ENCODE data around the gene TXNDC2. TPM values are rescaled to one million over a fixed set of nuclear protein-coding genes. Genes with fewer than 3 reads are reported as not detected.

The TXNDC2 gene
- total and polyA plus RNA-seq, 9 of the 15 experiments (the other 6 are each of a cell fraction or from before 2014, with no cell fraction given) = 1.2 to 4.9 (median 2.3) TPM

DNA sequence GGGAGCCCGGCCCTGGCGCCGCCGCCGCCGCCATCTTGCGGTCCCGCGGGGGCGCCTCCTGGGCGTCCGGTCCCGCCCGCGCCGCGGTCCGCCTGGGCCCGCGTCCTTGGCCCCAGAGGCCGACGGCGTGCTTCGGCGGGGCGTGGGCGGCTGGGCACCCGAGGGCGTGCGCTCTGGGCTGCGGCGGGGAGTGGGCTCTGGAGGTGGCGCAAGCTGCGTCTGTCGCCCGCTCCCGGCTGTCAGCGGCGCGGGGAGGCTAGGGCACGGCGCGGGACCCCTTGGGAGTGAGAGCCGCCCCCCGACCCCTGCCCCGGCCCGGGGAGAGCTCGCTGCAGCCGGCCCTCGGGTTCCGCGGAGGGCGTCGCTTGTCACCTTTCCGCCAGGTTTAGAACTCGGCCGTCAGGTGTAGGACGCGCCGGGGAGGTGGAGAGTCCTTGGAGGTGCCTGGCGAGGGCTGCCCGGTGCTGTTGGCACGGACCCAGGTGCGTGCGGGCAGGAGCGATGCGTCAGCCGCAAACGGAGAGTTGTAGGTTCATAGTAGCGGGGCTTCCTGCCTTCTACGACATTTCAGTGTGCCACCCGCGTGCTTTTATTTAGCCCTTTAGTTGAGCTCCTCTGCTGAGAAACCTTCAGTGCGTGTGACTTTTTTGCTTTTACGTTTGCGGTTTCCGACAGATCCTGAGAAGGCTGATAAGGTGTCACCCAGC lies 29.0 kb downstream of the TXNDC2 start (continued):
- TF ChIP-seq NR2F6 (CRISPR knock-in tag; IDR thresholded peaks at IDR 0.05) (peak; percentile 75; the same call in 1 of the 2 replicates), RBM25 (IDR thresholded peaks at IDR 0.05; ENCODE audit: low read depth, low read length, severe bottlenecking) (no peak), ID3 (CRISPR knock-in tag; IDR thresholded peaks at IDR 0.05) (no peak), ID3 (tag; IDR thresholded peaks at IDR 0.05) (0 out of 2 replicates have a peak, but pooled peaks have one; percentile 37), FOXO4 (CRISPR knock-in tag; IDR thresholded peaks at IDR 0.05) (0 out of 2 replicates have a peak, but pooled peaks have one; percentile 21), RBM39 (optimal IDR thresholded peaks at IDR 0.05; ENCODE audit: low read depth, low read length) (no peak), ETS1 (conservative IDR thresholded peaks at IDR 0.05; ENCODE audit: control insufficient read depth, low read depth, low read length) (peak; percentile 57), FOXA1 (IDR thresholded peaks at IDR 0.05; ENCODE audit: borderline replicate concordance) (no peak), DMBX1 (CRISPR knock-in tag; IDR thresholded peaks at IDR 0.05; ENCODE audit: borderline replicate concordance) (peak; percentile 77), NR4A1 (CRISPR knock-in tag; IDR thresholded peaks at IDR 0.05) (0 out of 2 replicates have a peak, but pooled peaks have one; percentile 87), NR4A1 (tag; IDR thresholded peaks at IDR 0.05) (no peak), HLTF (IDR thresholded peaks at IDR 0.05) (0 out of 2 replicates have a peak, but pooled peaks have one; percentile 6), POLR2AphosphoS5 (IDR thresholded peaks at IDR 0.05; ENCODE audit: control insufficient read depth, insufficient read depth, low read depth, low read length) (peak; percentile 75), CREB1 (IDR thresholded peaks at IDR 0.05) (peak; percentile 43; the same call in 1 of the 2 replicates), CREB1 (CRISPR knock-in tag; IDR thresholded peaks at IDR 0.05) (peak; percentile 45; the same call in 1 of the 2 replicates), MBD2 (IDR thresholded peaks at IDR 0.05; ENCODE audit: borderline replicate concordance, low read depth) (peak; percentile 57; the same call in 1 of the 2 replicates), CXXC5 (CRISPR knock-in tag; IDR thresholded peaks at IDR 0.05) (peak; percentile 79), JUN (IDR thresholded peaks at IDR 0.05; ENCODE audit: borderline replicate concordance, low read depth, low read length) (0 out of 2 replicates have a peak, but pooled peaks have one; percentile 10), JUN (CRISPR knock-in tag; IDR thresholded peaks at IDR 0.05; ENCODE audit: borderline replicate concordance) (no peak)
- TF ChIP-seq, protein P1, sequence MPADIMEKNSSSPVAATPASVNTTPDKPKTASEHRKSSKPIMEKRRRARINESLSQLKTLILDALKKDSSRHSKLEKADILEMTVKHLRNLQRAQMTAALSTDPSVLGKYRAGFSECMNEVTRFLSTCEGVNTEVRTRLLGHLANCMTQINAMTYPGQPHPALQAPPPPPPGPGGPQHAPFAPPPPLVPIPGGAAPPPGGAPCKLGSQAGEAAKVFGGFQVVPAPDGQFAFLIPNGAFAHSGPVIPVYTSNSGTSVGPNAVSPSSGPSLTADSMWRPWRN (IDR thresholded peaks at IDR 0.05; ENCODE audit: low read depth) = peak; percentile 68; the same call in 1 of the 2 replicates

Measured in K562 (cell line).